Glutamatergic neuron (in vitro differentiated cells): ENCODE measurements around the gene UBR3. TPM values are rescaled to one million over a fixed set of nuclear protein-coding genes. Genes with fewer than 3 reads are reported as not detected.
"Not testable (repeated sequence)": the region's sequence is repeated elsewhere in the genome, so short reads cannot be mapped to it uniquely, and the experiment has no call there.

Experiments
- DNase-seq: peaks from one replicate; pipeline ENCODE4 v3.0.0; 2022
- H3K27ac Mint-ChIP-seq: one replicate; pipeline ENCODE4 v1.8.0; 2020; ENCODE audit warnings: mild to moderate bottlenecking, mixed read lengths, inconsistent platforms; ENCODE audit not compliant: unreplicated experiment
- H3K27me3 Mint-ChIP-seq: one replicate; pipeline ENCODE4 v1.8.0; 2020; ENCODE audit warnings: mild to moderate bottlenecking, moderate library complexity, mixed read lengths, inconsistent platforms; ENCODE audit not compliant: unreplicated experiment
- H3K36me3 Mint-ChIP-seq: one replicate; pipeline ENCODE4 v1.8.0; 2020; ENCODE audit warnings: mild to moderate bottlenecking, mixed read lengths, inconsistent platforms; ENCODE audit not compliant: unreplicated experiment
- H3K4me1 Mint-ChIP-seq: one replicate; pipeline ENCODE4 v1.8.0; 2020; ENCODE audit warnings: mild to moderate bottlenecking, low read depth, mixed read lengths, inconsistent platforms; ENCODE audit not compliant: unreplicated experiment
- H3K4me3 Mint-ChIP-seq: one replicate; pipeline ENCODE4 v1.8.0; 2020; ENCODE audit warnings: mild to moderate bottlenecking, mixed read lengths, inconsistent platforms; ENCODE audit not compliant: unreplicated experiment
- H3K9me3 Mint-ChIP-seq: one replicate; pipeline ENCODE4 v1.8.0; 2020; ENCODE audit warnings: mild to moderate bottlenecking, moderate library complexity, mixed read lengths, inconsistent platforms; ENCODE audit not compliant: unreplicated experiment
- total RNA-seq: library from RNA; stranded (reverse); fragmentation: NEBNext Ultra II Directional; extraction: Animal tissue kit (Norgen Biotek cat#: 25700); gene quantifications from one replicate; pipeline ENCODE4 v1.2.1, GENCODE V29; 2021; ENCODE audit not compliant: unreplicated experiment
- TF ChIP-seq, protein P1 (sequence below): fragments of 200-600 bp; sonication (generic); IDR thresholded peaks from one replicate; pipeline ENCODE4 v1.5.0; 2021; ENCODE audit not compliant: partially characterized antibody, unreplicated experiment

Gene UBR3
- total RNA-seq, 1 donor from 2014 or later = 59.8 TPM

DNA sequence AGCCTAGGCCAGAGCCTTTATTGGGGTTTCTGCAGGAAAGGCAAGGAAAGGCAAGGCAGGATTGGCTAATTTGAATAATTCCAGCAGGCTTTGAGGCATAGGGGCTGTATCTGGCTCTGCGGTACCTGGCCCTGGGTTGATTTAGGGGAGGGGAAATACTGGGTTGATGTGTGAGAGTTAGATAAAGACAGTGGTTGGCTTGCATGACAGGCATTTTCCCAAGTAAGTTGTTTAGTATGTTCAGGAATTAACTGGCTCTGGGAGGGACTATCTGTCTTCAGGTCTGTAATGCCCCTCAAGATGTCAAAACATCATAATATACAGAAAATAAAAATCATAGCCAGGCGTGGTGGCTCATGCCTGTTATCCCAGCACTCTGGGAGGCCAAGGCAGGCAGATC, 98.7 kb downstream of the UBR3 start:
- TF ChIP-seq, protein P1, sequence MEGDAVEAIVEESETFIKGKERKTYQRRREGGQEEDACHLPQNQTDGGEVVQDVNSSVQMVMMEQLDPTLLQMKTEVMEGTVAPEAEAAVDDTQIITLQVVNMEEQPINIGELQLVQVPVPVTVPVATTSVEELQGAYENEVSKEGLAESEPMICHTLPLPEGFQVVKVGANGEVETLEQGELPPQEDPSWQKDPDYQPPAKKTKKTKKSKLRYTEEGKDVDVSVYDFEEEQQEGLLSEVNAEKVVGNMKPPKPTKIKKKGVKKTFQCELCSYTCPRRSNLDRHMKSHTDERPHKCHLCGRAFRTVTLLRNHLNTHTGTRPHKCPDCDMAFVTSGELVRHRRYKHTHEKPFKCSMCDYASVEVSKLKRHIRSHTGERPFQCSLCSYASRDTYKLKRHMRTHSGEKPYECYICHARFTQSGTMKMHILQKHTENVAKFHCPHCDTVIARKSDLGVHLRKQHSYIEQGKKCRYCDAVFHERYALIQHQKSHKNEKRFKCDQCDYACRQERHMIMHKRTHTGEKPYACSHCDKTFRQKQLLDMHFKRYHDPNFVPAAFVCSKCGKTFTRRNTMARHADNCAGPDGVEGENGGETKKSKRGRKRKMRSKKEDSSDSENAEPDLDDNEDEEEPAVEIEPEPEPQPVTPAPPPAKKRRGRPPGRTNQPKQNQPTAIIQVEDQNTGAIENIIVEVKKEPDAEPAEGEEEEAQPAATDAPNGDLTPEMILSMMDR = no peak
- H3K9me3 Mint-ChIP-seq = no peaks in the 10 kb centered on the region
- no peak for DNase-seq
- no peaks in the 10 kb centered on the region for H3K4me1 Mint-ChIP-seq
- no peak overlapping the region for H3K4me3 Mint-ChIP-seq
- no peaks in the 10 kb centered on the region for H3K36me3 Mint-ChIP-seq
- H3K27ac Mint-ChIP-seq = no peak overlapping the region
- no peaks in the 10 kb centered on the region for H3K27me3 Mint-ChIP-seq

DNA sequence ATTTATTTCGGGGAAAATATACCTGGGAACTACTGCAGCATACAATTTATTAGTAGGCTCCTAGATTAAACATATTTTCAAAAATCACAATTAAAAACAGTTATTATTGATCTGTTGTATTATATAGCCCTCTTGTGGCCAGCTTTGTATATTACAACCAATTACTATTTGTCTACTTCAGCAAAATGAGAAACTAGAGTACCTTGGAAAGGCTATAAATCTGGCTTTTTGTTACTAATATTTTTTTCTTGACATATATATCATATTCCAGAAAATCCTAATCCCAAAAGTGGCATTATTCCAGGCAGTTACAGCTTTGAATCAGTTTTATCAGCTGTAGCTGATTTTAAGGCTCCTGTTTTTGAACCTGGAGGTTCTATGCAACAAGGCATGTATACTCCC, 101.2 kb downstream of the UBR3 start:
- no peak for DNase-seq
- TF ChIP-seq, protein P1 = peak; percentile 94
- H3K4me1 Mint-ChIP-seq = no peaks in the 10 kb centered on the region
- no peak overlapping the region for H3K4me3 Mint-ChIP-seq
- no peaks in the 10 kb centered on the region for H3K9me3 Mint-ChIP-seq
- no peaks in the 10 kb centered on the region for H3K27me3 Mint-ChIP-seq
- no peak overlapping the region for H3K27ac Mint-ChIP-seq
- H3K36me3 Mint-ChIP-seq = no peaks in the 10 kb centered on the region

DNA sequence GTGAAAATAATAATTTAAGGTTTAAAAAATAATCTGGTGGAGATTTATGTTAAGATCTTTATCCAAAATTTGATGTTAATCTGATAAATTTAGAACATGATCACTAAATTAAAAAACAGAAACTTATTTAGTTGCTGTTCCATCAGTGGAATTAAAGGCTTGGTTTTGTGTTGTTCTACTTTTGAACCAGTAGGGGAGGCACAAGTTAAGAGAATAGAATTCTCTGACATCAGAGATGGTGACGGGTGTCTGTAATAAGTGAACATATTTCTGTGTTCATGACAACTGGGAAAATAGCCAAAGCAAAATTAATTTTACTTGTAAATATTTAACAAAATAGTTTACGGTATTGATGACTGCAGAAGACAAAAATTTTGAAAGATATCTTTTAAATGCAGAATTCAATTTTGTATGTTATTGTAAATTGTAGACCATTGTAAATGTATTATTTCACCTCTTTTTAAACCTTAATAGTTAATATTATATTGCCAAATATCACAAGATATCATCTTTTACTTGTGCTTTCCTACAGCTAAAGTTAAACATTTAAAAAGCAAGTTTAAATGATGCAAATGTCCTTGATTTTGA, 106.0 kb downstream of the UBR3 start:
- DNase-seq = no peak
- Mint-ChIP-seq H3K9me3 (no peaks in the 10 kb centered on the region), H3K27ac (no peak overlapping the region), H3K27me3 (no peaks in the 10 kb centered on the region), H3K4me1 (no peaks in the 10 kb centered on the region), H3K36me3 (no peaks in the 10 kb centered on the region), H3K4me3 (no peak overlapping the region)
- TF ChIP-seq, protein P1 = peak; percentile 79

DNA sequence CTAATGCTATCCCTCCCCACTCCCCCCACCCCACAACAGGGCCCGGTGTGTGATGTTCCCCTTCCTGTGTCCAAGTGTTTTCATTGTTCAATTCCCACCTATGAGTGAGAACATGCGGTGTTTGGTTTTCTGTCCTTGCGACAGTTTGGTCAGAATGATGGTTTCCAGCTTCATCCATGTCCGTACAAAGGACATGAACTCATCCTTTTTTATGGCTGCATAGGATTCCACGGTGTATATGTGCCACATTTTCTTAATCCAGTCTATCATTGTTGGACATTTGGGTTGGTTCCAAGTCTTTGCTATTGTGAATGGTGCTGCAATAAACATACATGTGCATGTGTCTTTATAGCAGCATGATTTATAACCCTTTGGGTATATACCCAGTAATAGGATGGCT, 109.4 kb downstream of the UBR3 start:
- not testable (repeated sequence) for H3K4me3 Mint-ChIP-seq, H3K27me3 Mint-ChIP-seq, DNase-seq, H3K9me3 Mint-ChIP-seq, H3K36me3 Mint-ChIP-seq, H3K4me1 Mint-ChIP-seq, H3K27ac Mint-ChIP-seq

DNA sequence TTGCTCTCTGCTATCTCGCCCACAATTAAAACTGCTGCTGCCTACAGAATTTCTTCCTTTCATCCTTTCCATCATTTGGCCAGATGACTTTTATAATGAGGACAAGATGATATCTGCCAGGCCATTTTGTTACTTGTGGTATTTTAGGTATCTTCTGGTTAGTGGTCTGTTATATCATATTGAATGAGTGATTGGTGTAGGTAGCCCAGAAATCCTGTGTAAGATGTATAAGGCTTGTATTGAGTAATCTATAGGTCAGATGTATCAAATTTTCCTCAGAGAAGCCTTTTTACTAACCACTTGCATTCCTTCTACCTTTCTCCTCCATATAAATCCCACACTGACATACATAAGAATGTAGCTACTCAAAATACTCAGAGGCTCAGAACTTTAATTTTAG, 118.3 kb downstream of the UBR3 start:
- Mint-ChIP-seq H3K4me3 (no peak overlapping the region), H3K36me3 (no peaks in the 10 kb centered on the region), H3K9me3 (no peaks in the 10 kb centered on the region), H3K4me1 (no peaks in the 10 kb centered on the region), H3K27ac (no peak overlapping the region), H3K27me3 (no peaks in the 10 kb centered on the region)
- DNase-seq = no peak
- TF ChIP-seq, protein P1 = no peak
